HCT116 (cell line): Measurements from ENCODE around the gene CCL14. TPM values are rescaled to one million over a fixed set of nuclear protein-coding genes. Genes with fewer than 3 reads are reported as not detected.

Experiments
- ATAC-seq: fragments of 200-7000 bp; cut with Tn5 transposase; 2 replicates; pipeline ENCODE4 v1.9.1; 2020; ENCODE audit warnings: mild to moderate bottlenecking, moderate library complexity
- BruUV-seq: library from RNA; stranded (reverse); fragments of 400-500 nt; replicated peaks from 2 replicates; lab custom pipeline; 2021; lab: Mats Ljungman, UMichigan
- CTCF ChIA-PET: fragments of 300-600 bp; sonication (Branson Sonifier 250); formaldehyde crosslinking; loops from one replicate; lab custom pipeline; 2021; ENCODE audit warnings: antibody characterized with exemption; lab: Charles Lee
- POLR2A ChIA-PET: fragments of 300-600, 350-600 bp; sonication (Branson Sonifier 250); formaldehyde crosslinking; loops from one replicate; lab custom pipeline; 2021; ENCODE audit warnings: antibody characterized with exemption; lab: Charles Lee
- RAD21 ChIA-PET, 2 experiments: fragments of 300-600 bp; sonication (Branson Sonifier 250); formaldehyde crosslinking; loops; one replicate each; lab custom pipeline; 2023; ENCODE audit warnings: low total read pairs in 2 of 2; ENCODE audit not compliant: uncharacterized antibody in 2 of 2, unreplicated experiment in 2 of 2, low non-redundant PET in 1 of 2; lab: Charles Lee
- DNase-seq: peaks from one replicate; pipeline ENCODE4 v3.0.0-alpha.2; 2010; ENCODE audit warnings: low read depth, low spot score
- H2AFZ ChIP-seq: fragments of 200-600 bp; shearing (Covaris generic), sonication (generic); 2 replicates; pipeline ENCODE4 v1.6.1; 2017; ENCODE audit warnings: low read depth, mixed run types, mixed read lengths, antibody characterized with exemption, low read length; ENCODE audit not compliant: poor library complexity, severe bottlenecking
- H3K27ac ChIP-seq: 2 replicates; pipeline ENCODE4 v1.5.1; 2012; ENCODE audit warnings: low read depth, low read length
- H3K27me3 ChIP-seq: fragments of 200-600 bp; sonication (generic); 2 replicates; pipeline ENCODE4 v1.6.1; 2016; ENCODE audit warnings: mixed run types, low read length, mixed read lengths; ENCODE audit not compliant: insufficient read depth
- H3K36me3 ChIP-seq, 2 experiments: fragments of 200-500 bp in 1 of 2; fragments of 200-600 bp in 1 of 2; sonication (Bioruptor generic) in 1 of 2; sonication (generic) in 1 of 2; 2 replicates each; pipeline versions ENCODE4 v1.5.1 to v1.6.1; 2014 to 2016; ENCODE audit warnings: low read length in 2 of 2, inconsistent platforms in 1 of 2, mixed read lengths in 1 of 2, mixed run types in 1 of 2; ENCODE audit not compliant: insufficient read depth in 2 of 2, control insufficient read depth in 1 of 2
- H3K4me1 ChIP-seq, 2 experiments: fragments of 200-600 bp in 1 of 2; sonication (generic) in 1 of 2; 2 replicates each; pipeline versions ENCODE4 v1.5.1 to v1.6.1; 2012 to 2017; ENCODE audit warnings: low read length in 2 of 2, inconsistent platforms in 1 of 2, mild to moderate bottlenecking in 1 of 2, mixed read lengths in 1 of 2, mixed run types in 1 of 2, moderate library complexity in 1 of 2; ENCODE audit not compliant: insufficient read depth in 2 of 2, control insufficient read depth in 1 of 2
- H3K4me2 ChIP-seq: fragments of 200-600 bp; sonication (generic); 2 replicates; pipeline ENCODE4 v1.6.1; 2017; ENCODE audit warnings: mixed run types, low read length, mixed read lengths
- H3K4me3 ChIP-seq, 2 experiments: fragments of 200-600 bp in 1 of 2; sonication (generic) in 1 of 2; replicated peaks in 1 of 2; 2 replicates each; pipeline ENCODE4 v1.5.1; 2011 to 2016; ENCODE audit warnings: low read length in 2 of 2, control low read depth in 1 of 2, low read depth in 1 of 2, mild to moderate bottlenecking in 1 of 2, mixed read lengths in 1 of 2, mixed run types in 1 of 2
- H3K79me2 ChIP-seq: fragments of 200-600 bp; sonication (generic); 2 replicates; pipeline ENCODE4 v1.6.1; 2017; ENCODE audit warnings: mild to moderate bottlenecking, mixed run types, low read length, moderate library complexity, mixed read lengths; ENCODE audit not compliant: insufficient read depth
- H3K9ac ChIP-seq: fragments of 200-600 bp; sonication (generic); 2 replicates; pipeline ENCODE4 v1.6.1; 2016; ENCODE audit warnings: low read length, mixed read lengths
- H3K9me2 ChIP-seq: fragments of 200-600 bp; sonication (generic), shearing (Covaris generic); 2 replicates; pipeline ENCODE4 v1.6.1; 2017; ENCODE audit warnings: mixed run types, mild to moderate bottlenecking, moderate library complexity; ENCODE audit not compliant: insufficient read depth
- H3K9me3 ChIP-seq, 2 experiments: fragments of 200-500 bp in 1 of 2; fragments of 200-600 bp in 1 of 2; sonication (Bioruptor generic) in 1 of 2; sonication (generic) in 1 of 2; 2 replicates each; pipeline ENCODE4 v1.6.1; 2014 to 2017; ENCODE audit warnings: low read length in 2 of 2, mixed read lengths in 2 of 2, inconsistent platforms in 1 of 2, low read depth in 1 of 2, mild to moderate bottlenecking in 1 of 2, mixed run types in 1 of 2, moderate library complexity in 1 of 2; ENCODE audit not compliant: control insufficient read depth in 1 of 2, insufficient read depth in 1 of 2
- H4K20me1 ChIP-seq: fragments of 200-600 bp; sonication (generic), shearing (Covaris generic); 2 replicates; pipeline ENCODE4 v1.6.1; 2017; ENCODE audit warnings: mixed run types, mild to moderate bottlenecking, moderate library complexity; ENCODE audit not compliant: insufficient read depth
- CBX3 ChIP-seq: IDR thresholded peaks from 2 replicates; pipeline ENCODE4 v1.6.1; 2012; ENCODE audit warnings: low read depth
- CEBPB ChIP-seq: IDR thresholded peaks from 2 replicates; pipeline ENCODE4 v1.6.1; 2012; ENCODE audit warnings: low read depth
- ELF1 ChIP-seq: IDR thresholded peaks from 2 replicates; pipeline ENCODE4 v1.6.1; 2012; ENCODE audit warnings: low read depth, borderline replicate concordance
- EZH2 ChIP-seq: fragments of 200-600 bp; sonication (generic); IDR thresholded peaks from 2 replicates; pipeline ENCODE4 v1.6.1; 2017; ENCODE audit warnings: antibody characterized with exemption, mixed run types
- EZH2phosphoT487 ChIP-seq: fragments of 200-600 bp; IDR thresholded peaks from 2 replicates; pipeline ENCODE4 v1.6.1; 2018; ENCODE audit warnings: antibody characterized with exemption, borderline replicate concordance
- JUND ChIP-seq: IDR thresholded peaks from 2 replicates; pipeline ENCODE4 v1.6.1; 2012
- RAD21 ChIP-seq: IDR thresholded peaks from 2 replicates; pipeline ENCODE4 v1.6.1; 2012; ENCODE audit warnings: low read depth, mild to moderate bottlenecking
- SIN3A ChIP-seq: IDR thresholded peaks from 2 replicates; pipeline ENCODE4 v1.6.1; 2012; ENCODE audit warnings: low read depth
- SP1 ChIP-seq: IDR thresholded peaks from 2 replicates; pipeline ENCODE4 v1.6.1; 2012; ENCODE audit warnings: low read depth
- TCF7L2 ChIP-seq: IDR thresholded peaks from 2 replicates; pipeline ENCODE4 v1.7.0; 2011; ENCODE audit warnings: borderline replicate concordance, inconsistent platforms; ENCODE audit not compliant: insufficient read depth, insufficient read length; ENCODE audit errors: extremely low read depth
- ZFX ChIP-seq: fragments of 450-650 bp; IDR thresholded peaks from 2 replicates; pipeline ENCODE4 v1.6.1; 2017
- ZNF274 ChIP-seq: fragments of 200-500 bp; sonication (Bioruptor generic); IDR thresholded peaks from 2 replicates; pipeline ENCODE4 v1.6.1; 2014; ENCODE audit warnings: mild to moderate bottlenecking, low read depth, low read length, inconsistent platforms
- intact Hi-C: fragments of 100-400 bp; cut with micrococcal nuclease; formaldehyde crosslinking; loops from 2 replicates; pipeline ENCODE4 v1.10.0; 2022
- total RNA-seq: library from RNA; stranded (reverse); gene quantifications from one replicate; pipeline ENCODE4 v1.2.1, GENCODE V29; 2021; ENCODE audit not compliant: unreplicated experiment
- TF ChIP-seq, protein P1 (sequence below): IDR thresholded peaks from 2 replicates; pipeline ENCODE4 v1.6.1; 2011; ENCODE audit warnings: mild to moderate bottlenecking, low read length, moderate library complexity; ENCODE audit not compliant: insufficient replicate concordance; ENCODE audit errors: extremely low read depth
- TF ChIP-seq, protein P2 (sequence below): IDR thresholded peaks from 2 replicates; pipeline ENCODE4 v1.6.1; 2012
- TF ChIP-seq, protein P3 (sequence below): IDR thresholded peaks from 2 replicates; pipeline ENCODE4 v1.6.1; 2012; ENCODE audit warnings: low read depth

The CCL14 gene
- total RNA-seq, 1 experiment from 2014 or later, result not detected

DNA sequence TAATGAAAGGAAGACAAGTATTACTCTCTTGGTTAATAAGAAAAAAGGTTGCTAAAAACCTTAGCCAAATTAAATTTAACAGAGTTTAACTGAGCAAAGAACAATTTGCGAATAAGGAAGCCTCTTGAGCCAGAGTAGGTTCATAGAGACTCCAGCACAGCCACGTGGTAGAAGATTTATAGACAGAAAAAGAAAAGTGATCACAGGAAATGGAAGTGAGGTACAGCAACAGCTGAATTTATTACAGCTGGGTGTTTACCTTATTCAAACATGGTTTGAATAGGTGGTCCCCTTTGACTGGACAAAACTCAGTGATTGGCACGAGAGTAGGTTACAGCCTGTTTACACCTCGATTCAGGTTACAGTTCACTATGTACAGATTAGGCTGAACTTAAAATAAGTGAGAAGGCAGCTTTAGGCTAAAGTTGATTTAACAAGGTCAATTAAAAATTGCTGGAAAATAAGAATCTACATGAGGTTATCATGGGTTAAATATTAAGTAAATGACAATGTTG, 18.1 kb upstream of the CCL14 start:
- Histone ChIP-seq H3K9ac (no peak overlapping the region), H2AFZ (no peak overlapping the region), H3K36me3 (no peaks in the 10 kb centered on the region), H3K27me3 (no peaks in the 10 kb centered on the region), H4K20me1 (no peaks in the 10 kb centered on the region), H3K4me1 (no peaks in the 10 kb centered on the region), H3K9me2 (no peaks in the 10 kb centered on the region), H3K9me3 (no peaks in the 10 kb centered on the region), H3K4me3 (no peak overlapping the region), H3K4me2 (no peak overlapping the region)
- ChIA-PET CTCF (interaction anchor here (1.7 kb wide), 1 partner anchor 28 kb away, joined by 6 read pairs; no protein-coding TSS in a partner anchor), RAD21 (no interaction called here)
- no TSS peak for BruUV-seq
- intact Hi-C loops, result no loop called here
- no peak for DNase-seq
- TF ChIP-seq, protein P1, sequence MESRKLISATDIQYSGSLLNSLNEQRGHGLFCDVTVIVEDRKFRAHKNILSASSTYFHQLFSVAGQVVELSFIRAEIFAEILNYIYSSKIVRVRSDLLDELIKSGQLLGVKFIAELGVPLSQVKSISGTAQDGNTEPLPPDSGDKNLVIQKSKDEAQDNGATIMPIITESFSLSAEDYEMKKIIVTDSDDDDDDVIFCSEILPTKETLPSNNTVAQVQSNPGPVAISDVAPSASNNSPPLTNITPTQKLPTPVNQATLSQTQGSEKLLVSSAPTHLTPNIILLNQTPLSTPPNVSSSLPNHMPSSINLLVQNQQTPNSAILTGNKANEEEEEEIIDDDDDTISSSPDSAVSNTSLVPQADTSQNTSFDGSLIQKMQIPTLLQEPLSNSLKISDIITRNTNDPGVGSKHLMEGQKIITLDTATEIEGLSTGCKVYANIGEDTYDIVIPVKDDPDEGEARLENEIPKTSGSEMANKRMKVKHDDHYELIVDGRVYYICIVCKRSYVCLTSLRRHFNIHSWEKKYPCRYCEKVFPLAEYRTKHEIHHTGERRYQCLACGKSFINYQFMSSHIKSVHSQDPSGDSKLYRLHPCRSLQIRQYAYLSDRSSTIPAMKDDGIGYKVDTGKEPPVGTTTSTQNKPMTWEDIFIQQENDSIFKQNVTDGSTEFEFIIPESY, result no peak
- TF ChIP-seq CBX3 (no peak), SIN3A (no peak), RAD21 (no peak), ELF1 (no peak), ZNF274 (no peak), ZFX (no peak), SP1 (no peak), JUND (no peak), EZH2phosphoT487 (no peak), EZH2 (no peak), CEBPB (no peak), TCF7L2 (no peak)
- TF ChIP-seq, protein P2, sequence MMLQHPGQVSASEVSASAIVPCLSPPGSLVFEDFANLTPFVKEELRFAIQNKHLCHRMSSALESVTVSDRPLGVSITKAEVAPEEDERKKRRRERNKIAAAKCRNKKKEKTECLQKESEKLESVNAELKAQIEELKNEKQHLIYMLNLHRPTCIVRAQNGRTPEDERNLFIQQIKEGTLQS, result no peak
- TF ChIP-seq, protein P3, sequence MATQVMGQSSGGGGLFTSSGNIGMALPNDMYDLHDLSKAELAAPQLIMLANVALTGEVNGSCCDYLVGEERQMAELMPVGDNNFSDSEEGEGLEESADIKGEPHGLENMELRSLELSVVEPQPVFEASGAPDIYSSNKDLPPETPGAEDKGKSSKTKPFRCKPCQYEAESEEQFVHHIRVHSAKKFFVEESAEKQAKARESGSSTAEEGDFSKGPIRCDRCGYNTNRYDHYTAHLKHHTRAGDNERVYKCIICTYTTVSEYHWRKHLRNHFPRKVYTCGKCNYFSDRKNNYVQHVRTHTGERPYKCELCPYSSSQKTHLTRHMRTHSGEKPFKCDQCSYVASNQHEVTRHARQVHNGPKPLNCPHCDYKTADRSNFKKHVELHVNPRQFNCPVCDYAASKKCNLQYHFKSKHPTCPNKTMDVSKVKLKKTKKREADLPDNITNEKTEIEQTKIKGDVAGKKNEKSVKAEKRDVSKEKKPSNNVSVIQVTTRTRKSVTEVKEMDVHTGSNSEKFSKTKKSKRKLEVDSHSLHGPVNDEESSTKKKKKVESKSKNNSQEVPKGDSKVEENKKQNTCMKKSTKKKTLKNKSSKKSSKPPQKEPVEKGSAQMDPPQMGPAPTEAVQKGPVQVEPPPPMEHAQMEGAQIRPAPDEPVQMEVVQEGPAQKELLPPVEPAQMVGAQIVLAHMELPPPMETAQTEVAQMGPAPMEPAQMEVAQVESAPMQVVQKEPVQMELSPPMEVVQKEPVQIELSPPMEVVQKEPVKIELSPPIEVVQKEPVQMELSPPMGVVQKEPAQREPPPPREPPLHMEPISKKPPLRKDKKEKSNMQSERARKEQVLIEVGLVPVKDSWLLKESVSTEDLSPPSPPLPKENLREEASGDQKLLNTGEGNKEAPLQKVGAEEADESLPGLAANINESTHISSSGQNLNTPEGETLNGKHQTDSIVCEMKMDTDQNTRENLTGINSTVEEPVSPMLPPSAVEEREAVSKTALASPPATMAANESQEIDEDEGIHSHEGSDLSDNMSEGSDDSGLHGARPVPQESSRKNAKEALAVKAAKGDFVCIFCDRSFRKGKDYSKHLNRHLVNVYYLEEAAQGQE, result no peak
- TF ChIP-seq, all 23 proteins: peak for 0
- ATAC-seq, result no peak
- Histone ChIP-seq H3K27ac (no peak overlapping the region), H3K79me2 (no peaks in the 10 kb centered on the region)
- POLR2A ChIA-PET, result no interaction called here
